ENCODE results near the gene MOB3B. TPM values are rescaled to one million over a fixed set of nuclear protein-coding genes. Genes with fewer than 3 reads are reported as not detected.

Gene MOB3B
- total and polyA plus RNA-seq, 2 of the 13 experiments (the other 11 are each of a cell fraction or from before 2014, with no cell fraction given): 0.03 to 0.09 TPM

DNA sequence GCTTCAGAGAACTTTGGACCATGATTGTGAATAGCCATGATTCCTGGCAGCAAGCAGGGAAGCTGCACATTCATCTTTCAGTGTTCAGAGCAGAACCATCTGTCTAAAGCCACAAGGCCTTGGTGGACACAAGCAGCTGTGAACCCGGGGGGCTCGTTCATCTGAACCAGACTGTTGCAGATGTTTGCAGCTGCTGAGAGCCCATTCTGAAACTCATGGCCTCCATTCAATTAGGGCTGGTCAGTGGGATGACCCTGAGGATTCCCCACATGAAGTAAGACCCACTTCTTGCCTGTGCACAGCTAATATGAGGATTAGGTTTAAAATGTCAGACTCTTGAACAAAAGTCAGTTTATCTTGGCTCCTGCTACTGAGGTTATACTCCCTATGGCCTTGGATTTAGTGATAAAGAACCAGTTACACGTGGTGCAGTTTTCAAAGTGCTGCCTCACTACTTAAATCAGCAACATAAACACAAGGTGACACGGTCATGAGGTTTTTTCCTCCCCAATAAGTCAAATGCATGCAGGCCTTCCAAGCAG, 115.3 kb downstream of the MOB3B start:
- Histone ChIP-seq H3K9ac (ENCODE audit: insufficient read depth, low read depth, low read length) (no peak overlapping the region), H3K79me2 (ENCODE audit: insufficient read depth, low read length) (no peaks in the 10 kb centered on the region), H4K20me1 (ENCODE audit: insufficient read depth, low read length) (no peaks in the 10 kb centered on the region), H3K4me3 (replicated peaks in 1 of 3; ENCODE audit: insufficient read depth in 1 of 3, low read depth in 2 of 3, low read length in 3 of 3) (no peak overlapping the region), H3K36me3 (replicated peaks in 1 of 2; ENCODE audit: control insufficient read depth in 1 of 2, insufficient read depth in 2 of 2, low read length in 2 of 2) (no peaks in the 10 kb centered on the region), H2AFZ (ENCODE audit: low read length) (no peak overlapping the region), H3K4me1 (ENCODE audit: insufficient read depth, low read length) (no peaks in the 10 kb centered on the region), H3K9me3 (ENCODE audit: low read length) (no peaks in the 10 kb centered on the region), H3K27ac (ENCODE audit: extremely low read length, insufficient read depth, low read length) (no peak overlapping the region), H3K4me2 (ENCODE audit: low read depth, low read length) (no peak overlapping the region), H3K27me3 (ENCODE audit: control insufficient read depth in 1 of 2, insufficient read depth in 2 of 2, low read length in 2 of 2) (0 out of 5 replicates have a peak, but pooled peaks cover 2 to 5% of the 10 kb centered on the region in 2 experiments)
- intact Hi-C loops (cut with micrococcal nuclease; ENCODE audit: unreplicated experiment) (no loop called here), in situ Hi-C loops (cut with HindIII; ENCODE audit: extremely low pct_ligation_motif_present, low pct_unique_long_range_greater_than_20kb) (no loop called here)
- DNase-seq (ENCODE audit: low spot score) (no peak), ATAC-seq (no peak), FAIRE-seq (no peak)
- CTCF ChIA-PET (ENCODE audit: low intra/inter-chr PET ratio, low total read pairs): no interaction called here
- POLR2A ChIA-PET: no interaction called here
- BruUV-seq (replicated peaks): no TSS peak
- 23% methylated on average over 4 of the region's 4 CpGs for WGBS (ENCODE audit: low lambda C conversion rate)
- TF ChIP-seq, protein P1, sequence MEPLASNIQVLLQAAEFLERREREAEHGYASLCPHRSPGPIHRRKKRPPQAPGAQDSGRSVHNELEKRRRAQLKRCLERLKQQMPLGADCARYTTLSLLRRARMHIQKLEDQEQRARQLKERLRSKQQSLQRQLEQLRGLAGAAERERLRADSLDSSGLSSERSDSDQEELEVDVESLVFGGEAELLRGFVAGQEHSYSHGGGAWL (CRISPR knock-in tag; IDR thresholded peaks at IDR 0.05): no peak
- TF ChIP-seq, protein P2, sequence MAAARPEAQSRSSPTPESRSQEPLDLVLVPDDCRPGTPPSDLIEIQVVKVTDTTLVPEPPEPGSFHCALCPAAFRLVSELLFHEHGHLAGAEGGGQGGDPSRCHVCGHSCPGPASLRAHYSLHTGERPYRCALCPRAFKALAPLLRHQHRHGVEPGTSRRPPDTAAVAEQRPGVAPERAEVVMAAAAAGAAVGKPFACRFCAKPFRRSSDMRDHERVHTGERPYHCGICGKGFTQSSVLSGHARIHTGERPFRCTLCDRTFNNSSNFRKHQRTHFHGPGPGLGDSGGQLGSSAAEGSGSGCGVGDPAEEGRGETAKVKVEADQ (CRISPR knock-in tag; IDR thresholded peaks at IDR 0.05; ENCODE audit: borderline replicate concordance): no peak
- no peak for TF ChIP-seq PHF5A (CRISPR knock-in tag; IDR thresholded peaks at IDR 0.05; ENCODE audit: low read depth, unreplicated experiment)
- TF ChIP-seq MAFK (conservative IDR thresholded peaks at IDR 0.05 in 1 of 2, IDR thresholded peaks at IDR 0.05 in 1 of 2; ENCODE audit: low read length in 2 of 2): no peak
- no peak for TF ChIP-seq ZNF614 (CRISPR knock-in tag; IDR thresholded peaks at IDR 0.05; ENCODE audit: borderline replicate concordance)
- TF ChIP-seq, protein P3, sequence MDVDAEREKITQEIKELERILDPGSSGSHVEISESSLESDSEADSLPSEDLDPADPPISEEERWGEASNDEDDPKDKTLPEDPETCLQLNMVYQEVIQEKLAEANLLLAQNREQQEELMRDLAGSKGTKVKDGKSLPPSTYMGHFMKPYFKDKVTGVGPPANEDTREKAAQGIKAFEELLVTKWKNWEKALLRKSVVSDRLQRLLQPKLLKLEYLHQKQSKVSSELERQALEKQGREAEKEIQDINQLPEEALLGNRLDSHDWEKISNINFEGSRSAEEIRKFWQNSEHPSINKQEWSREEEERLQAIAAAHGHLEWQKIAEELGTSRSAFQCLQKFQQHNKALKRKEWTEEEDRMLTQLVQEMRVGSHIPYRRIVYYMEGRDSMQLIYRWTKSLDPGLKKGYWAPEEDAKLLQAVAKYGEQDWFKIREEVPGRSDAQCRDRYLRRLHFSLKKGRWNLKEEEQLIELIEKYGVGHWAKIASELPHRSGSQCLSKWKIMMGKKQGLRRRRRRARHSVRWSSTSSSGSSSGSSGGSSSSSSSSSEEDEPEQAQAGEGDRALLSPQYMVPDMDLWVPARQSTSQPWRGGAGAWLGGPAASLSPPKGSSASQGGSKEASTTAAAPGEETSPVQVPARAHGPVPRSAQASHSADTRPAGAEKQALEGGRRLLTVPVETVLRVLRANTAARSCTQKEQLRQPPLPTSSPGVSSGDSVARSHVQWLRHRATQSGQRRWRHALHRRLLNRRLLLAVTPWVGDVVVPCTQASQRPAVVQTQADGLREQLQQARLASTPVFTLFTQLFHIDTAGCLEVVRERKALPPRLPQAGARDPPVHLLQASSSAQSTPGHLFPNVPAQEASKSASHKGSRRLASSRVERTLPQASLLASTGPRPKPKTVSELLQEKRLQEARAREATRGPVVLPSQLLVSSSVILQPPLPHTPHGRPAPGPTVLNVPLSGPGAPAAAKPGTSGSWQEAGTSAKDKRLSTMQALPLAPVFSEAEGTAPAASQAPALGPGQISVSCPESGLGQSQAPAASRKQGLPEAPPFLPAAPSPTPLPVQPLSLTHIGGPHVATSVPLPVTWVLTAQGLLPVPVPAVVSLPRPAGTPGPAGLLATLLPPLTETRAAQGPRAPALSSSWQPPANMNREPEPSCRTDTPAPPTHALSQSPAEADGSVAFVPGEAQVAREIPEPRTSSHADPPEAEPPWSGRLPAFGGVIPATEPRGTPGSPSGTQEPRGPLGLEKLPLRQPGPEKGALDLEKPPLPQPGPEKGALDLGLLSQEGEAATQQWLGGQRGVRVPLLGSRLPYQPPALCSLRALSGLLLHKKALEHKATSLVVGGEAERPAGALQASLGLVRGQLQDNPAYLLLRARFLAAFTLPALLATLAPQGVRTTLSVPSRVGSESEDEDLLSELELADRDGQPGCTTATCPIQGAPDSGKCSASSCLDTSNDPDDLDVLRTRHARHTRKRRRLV (CRISPR knock-in tag; IDR thresholded peaks at IDR 0.05): no peak
- TF ChIP-seq, protein P4, sequence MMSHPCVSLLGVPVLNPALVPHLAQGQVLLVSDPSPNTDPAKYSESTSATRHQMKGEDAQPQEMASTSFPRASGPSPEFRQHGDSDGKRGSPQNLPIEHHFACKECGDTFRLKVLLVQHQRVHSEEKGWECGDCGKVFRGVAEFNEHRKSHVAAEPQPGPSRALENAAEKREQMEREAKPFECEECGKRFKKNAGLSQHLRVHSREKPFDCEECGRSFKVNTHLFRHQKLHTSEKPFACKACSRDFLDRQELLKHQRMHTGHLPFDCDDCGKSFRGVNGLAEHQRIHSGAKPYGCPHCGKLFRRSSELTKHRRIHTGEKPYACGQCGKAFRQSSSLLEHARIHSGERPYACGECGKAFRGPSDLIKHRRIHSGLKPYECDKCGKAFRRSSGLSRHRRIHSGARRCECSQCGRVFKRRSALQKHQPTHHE (CRISPR knock-in tag; IDR thresholded peaks at IDR 0.05; ENCODE audit: borderline replicate concordance): no peak
- TF ChIP-seq CENPX (CRISPR knock-in tag; IDR thresholded peaks at IDR 0.05): no peak
- TF ChIP-seq, protein P5, sequence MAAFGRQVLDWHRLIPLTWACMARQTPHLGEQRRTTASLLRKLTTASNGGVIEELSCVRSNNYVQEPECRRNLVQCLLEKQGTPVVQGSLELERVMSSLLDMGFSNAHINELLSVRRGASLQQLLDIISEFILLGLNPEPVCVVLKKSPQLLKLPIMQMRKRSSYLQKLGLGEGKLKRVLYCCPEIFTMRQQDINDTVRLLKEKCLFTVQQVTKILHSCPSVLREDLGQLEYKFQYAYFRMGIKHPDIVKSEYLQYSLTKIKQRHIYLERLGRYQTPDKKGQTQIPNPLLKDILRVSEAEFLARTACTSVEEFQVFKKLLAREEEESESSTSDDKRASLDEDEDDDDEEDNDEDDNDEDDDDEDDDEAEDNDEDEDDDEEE (CRISPR knock-in tag; IDR thresholded peaks at IDR 0.05): no peak
- TF ChIP-seq NFE2L1 (CRISPR knock-in tag; IDR thresholded peaks at IDR 0.05; ENCODE audit: borderline replicate concordance): no peak
- TF ChIP-seq ZNF235 (CRISPR knock-in tag; IDR thresholded peaks at IDR 0.05; ENCODE audit: borderline replicate concordance): no peak
- TF ChIP-seq GATAD2A (CRISPR knock-in tag; IDR thresholded peaks at IDR 0.05): no peak
- TF ChIP-seq, protein P6, sequence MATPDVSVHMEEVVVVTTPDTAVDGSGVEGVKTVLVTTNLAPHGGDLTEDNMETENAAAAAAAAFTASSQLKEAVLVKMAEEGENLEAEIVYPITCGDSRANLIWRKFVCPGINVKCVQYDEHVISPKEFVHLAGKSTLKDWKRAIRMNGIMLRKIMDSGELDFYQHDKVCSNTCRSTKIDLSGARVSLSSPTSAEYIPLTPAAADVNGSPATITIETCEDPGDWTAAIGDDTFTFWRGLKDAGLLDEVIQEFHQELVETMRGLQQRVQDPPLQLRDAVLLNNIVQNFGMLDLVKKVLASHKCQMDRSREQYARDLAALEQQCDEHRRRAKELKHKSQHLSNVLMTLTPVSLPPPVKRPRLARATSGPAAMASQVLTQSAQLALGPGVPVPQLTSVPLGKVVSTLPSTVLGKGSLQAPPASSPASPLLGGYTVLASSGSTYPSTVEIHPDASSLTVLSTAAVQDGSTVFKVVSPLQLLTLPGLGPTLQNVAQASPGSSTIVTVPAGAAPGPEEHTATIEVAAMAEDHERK (CRISPR knock-in tag; IDR thresholded peaks at IDR 0.05; ENCODE audit: low read depth): no peak
- TF ChIP-seq ZNF75D (CRISPR knock-in tag; IDR thresholded peaks at IDR 0.05; ENCODE audit: borderline replicate concordance): no peak

All from HepG2 (cell line).